Suprapubic skin (tissue), 4 donors: ENCODE results near the gene BAIAP2.

ENCODE experiments used
- CTCF ChIP-seq, 2 donors: fragments of 200-600 bp in 1 of 2; fragments of 450-650 bp in 1 of 2; sonication (generic) in 1 of 2; IDR thresholded peaks; one replicate each; pipeline ENCODE4 v1.5.1; 2016 to 2019; ENCODE audit warnings: antibody characterized with exemption in 2 of 2, mild to moderate bottlenecking in 1 of 2, moderate library complexity in 1 of 2
- POLR2A ChIP-seq, 2 donors: fragments of 450-650 bp; IDR thresholded peaks; one replicate each; pipeline ENCODE4 v1.6.1; 2017; ENCODE audit warnings: antibody characterized with exemption in 2 of 2, mild to moderate bottlenecking in 2 of 2, moderate library complexity in 2 of 2
- POLR2AphosphoS5 ChIP-seq, 3 donors: sonication (generic); formaldehyde crosslinking; IDR thresholded peaks; one replicate each; pipeline ENCODE4 v1.6.1; 2017; ENCODE audit warnings: antibody characterized with exemption in 3 of 3

GRCh38 chr17:81127526-81128177 is 92.7 kb downstream of the BAIAP2 start:
- TF ChIP-seq CTCF (IDR thresholded peaks at IDR 0.05) (no peak), POLR2AphosphoS5 (IDR thresholded peaks at IDR 0.05) (no peak), POLR2A (IDR thresholded peaks at IDR 0.05) (no peak)
